ENCODE results near the gene ROPN1L.
"Not testable (repeated sequence)": the region's sequence is repeated elsewhere in the genome, so short reads cannot be mapped to it uniquely, and the experiment has no call there.

The ROPN1L gene

GRCh38 chr5:10480237-10480985 lies 38.7 kb downstream of the ROPN1L start:
- DNase-seq = no peak

- DNase-seq = no peak
Measured at GRCh38 chr5:10481241-10481935, 39.7 kb downstream of the ROPN1L start.

DNA sequence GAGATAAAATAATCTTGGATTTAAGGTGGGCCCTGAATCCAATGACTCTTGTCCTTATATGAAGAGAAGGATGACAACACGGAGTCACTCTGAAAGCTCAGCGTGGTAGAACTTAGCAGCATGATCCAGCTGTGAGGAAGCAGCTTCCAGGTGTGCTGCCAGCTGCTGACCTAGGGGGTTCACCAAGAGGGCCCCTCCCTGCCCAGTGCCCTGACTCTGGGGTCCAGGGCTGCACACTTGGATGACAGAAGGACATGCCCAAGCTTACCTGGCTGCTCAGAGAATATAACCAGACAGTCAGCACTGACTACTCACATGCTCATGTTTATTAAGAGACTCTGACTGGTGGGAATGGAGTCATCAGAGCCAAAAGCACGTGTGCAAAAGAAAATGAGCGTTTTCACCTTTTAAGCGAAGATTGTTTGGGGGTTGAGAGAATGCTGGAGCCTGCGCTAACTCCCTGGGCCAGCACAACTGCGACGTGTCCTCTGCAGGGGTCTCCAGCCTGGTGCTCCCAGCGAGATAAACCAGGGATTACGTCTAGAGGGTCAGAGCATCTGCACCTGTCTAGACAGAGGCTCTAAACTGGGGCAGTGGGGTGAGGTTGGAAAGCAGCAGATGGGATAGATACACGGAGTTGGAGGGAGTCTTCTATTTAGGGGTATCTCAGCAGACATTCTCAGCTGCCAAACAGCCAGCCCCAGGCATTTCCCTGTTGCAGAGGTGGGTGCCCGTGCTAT lies 41.3 kb downstream of the ROPN1L start:
- no peak for DNase-seq

DNA sequence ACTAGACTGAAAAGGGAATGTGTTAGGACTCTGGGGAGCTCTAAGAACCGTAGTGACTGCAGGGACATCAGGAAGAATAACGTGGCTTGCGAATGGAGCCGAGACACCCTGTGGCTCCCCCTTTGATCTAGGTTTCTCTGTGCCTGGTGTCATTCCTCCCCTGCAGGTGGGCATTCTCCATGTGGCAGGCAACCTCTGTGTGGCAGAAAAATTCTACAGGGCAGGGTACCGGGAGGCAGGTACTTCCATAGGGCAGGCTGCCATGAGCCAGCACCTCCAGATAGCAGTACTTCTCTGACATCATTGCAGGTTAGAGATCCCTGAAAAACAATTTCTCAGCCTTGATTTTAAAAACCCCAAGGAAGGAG lies 43.1 kb downstream of the ROPN1L start:
- DNase-seq = no peak

DNA sequence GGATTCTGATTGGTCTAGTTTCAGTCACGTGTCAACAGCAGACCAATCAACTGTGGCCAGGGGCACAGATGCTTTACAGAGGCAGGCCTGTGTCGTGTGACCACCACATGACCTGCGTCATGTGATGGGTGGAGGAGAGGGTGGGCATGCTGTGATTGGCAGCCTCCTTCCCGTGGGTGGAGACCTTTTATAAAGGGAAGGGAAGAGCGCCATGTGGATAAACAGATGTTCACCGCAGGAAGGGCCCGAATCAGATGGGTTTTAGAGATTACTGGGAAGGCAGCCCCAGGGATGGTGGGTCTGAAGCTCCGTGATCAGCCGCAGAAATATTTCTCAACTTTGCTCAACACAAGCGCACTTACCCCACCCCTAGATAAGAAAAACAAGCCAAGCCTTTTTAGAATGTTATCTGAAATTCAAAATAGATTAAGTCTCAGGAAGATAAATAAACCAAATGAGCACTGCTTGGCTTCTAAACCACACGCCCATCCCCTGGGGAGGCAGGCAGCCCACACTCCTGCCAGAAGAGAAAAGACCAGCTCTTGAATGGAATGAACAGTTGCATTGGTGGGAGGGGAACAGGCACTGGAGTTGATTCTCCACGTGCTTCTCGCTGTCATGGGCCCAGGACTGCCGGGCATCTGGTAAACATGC lies 43.6 kb downstream of the ROPN1L start:
- DNase-seq = no peak

DNA sequence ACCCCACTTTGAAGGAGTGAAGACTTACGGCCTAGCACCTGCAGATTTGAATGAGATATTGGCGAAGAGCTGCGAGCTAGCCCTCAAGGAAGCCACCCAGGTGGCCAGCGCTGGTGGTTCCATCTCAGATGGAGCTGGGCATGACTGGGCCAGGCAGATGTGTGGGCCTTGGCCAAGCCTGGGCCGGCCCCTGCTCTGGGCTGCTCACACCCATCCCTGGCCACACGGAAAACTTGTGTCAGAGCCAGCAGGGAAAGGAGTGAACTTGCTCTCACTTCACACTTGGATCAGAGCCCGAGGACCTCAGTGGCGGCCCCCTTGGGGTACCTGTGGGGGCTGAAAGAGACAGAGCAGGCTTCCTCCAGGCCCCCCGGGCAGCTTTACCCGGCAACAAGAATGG lies 44.2 kb downstream of the ROPN1L start:
- DNase-seq = no peak

DNA sequence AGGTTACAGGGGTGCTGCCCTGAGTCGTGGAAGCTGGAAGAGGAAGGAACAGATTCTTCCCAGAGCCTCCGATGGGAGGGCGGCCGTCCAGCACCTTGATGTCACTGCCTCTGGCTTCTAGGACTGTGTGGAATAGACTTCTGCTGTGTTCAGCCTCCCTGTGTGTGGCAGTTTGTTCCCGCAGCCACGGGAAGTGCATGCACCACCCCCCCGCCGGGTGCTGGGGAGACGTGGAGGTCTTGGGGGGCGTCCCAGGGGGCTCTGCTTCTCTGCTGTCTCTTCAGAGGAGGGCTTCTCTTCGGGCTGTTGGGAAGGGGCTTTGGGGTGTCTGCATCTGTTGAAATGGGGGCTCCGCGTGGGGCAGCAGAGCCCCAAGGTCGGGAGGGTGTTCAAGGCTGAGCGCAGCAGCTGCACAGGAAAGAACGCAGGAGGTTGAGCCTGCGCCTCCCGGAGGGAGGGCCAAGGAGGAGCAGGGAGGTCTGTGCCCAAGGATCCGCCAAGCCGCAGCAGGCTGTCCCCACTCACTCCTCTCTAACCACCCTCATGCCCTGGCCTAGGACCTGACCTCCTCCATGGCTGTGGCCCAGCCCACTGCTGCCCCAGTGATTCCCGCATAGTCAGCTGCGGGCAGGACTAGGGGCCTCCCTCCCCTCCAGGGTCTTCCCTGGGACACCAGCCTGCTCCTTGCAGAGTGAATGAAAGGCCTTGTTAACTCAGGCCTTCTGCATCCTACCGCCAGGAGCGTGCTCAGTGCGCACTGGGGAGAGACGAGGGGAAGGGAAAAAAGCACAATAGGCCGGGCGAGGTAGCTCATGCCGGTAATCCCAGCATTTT lies 45.0 kb downstream of the ROPN1L start:
- DNase-seq = no peak

GRCh38 chr5:10488144-10488543 lies 46.5 kb downstream of the ROPN1L start:
- DNase-seq = no peak

GRCh38 chr5:10489810-10490426 lies 48.2 kb downstream of the ROPN1L start:
- no peak for DNase-seq

DNA sequence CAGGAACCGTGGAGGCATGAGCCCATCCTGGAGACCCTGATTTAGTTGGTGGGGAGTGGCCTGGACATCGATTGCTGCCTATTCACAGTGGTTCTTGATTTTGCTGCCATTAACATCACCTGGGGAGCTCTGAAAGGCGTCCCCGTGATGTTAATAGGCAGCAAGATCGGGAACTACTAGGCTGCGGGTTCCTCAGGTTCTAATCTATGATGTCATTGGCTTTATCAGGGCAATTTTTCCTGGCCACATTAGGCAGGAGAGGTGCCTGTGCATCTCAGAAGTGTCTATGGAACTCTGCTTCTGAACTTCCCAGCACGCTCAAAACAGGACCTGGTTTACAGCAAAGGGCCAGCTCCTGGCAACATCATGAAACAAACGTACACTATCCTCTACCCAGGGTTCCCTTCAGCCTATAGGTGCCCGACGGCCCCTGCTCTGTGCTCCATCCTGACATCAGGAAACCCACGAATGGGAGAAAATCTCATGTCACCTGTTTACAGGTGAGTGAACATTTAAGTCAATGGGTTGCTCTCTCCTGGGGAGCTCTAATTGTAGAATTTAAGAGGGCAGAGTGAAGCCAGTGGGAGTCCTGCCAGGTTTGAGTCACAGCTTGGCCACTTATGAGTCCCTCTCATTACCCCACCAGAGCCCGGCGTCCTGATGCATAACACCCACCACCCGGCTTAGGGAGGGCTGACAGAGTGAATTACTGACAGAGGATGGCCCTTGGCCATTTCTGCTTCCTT lies 49.4 kb downstream of the ROPN1L start:
- DNase-seq = peak; percentile 25

DNA sequence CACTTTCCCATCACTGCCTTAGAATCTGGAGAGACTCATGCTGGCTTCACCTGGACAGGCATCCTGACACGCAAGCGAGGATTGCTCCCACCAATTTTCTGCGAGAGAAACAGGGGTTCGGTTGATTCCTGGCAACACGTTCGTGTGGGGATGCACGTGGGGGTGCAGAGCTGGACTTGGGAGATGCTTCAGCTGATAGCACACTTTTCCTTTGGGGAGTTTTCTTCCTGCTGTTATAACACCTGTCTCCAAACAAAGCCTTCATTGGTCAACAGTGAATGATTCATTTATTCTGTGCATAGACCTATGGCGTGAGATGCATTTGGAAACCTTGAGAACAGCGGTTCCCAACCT lies 50.0 kb downstream of the ROPN1L start:
- DNase-seq = no peak

- DNase-seq = no peak
Measured at GRCh38 chr5:10493884-10494283, 52.2 kb downstream of the ROPN1L start.

- DNase-seq = not testable (repeated sequence)
Measured at GRCh38 chr5:10494497-10494896, 52.8 kb downstream of the ROPN1L start.

GRCh38 chr5:10497554-10497953 lies 55.9 kb downstream of the ROPN1L start:
- DNase-seq = no peak

DNA sequence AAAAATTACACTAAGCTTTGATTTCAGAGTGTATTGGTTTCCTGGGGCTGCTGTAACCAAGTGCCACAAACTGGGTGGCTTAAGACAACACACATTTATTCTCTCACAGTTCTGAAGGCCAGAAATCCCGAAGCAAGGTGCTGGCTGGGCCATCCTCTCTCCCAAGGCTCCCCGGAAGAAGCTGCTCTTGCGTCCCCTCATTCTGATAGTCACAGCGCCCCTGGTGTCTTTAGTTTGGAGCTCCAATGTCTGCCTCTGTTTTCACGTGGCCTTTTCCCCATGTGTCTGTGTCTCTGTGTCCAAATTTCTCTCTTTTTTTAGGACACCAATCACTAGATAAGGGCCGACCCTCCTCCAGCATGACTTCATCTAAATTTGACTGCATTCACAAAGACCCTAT lies 56.7 kb downstream of the ROPN1L start:
- DNase-seq = no peak

DNA sequence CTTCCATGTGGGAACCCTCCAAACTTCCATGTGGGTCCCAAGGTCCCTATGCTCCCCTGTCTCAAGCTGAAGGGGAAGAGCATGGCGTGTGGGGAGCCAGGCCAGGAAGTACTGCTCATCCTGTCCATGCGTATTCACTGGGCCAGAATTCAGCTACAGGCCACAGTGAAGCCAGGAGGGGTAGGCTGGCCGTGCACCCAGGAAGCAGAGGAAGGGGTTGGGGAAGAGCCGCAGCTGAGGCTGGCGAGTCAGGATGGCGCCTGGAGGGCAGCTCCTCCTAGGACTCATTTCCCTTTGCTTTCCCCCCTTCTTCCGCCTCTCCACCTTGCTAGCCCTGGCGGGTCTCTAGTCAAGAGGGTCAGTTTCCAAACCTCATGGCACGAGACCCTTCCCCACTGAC lies 57.4 kb downstream of the ROPN1L start:
- no peak for DNase-seq

DNA sequence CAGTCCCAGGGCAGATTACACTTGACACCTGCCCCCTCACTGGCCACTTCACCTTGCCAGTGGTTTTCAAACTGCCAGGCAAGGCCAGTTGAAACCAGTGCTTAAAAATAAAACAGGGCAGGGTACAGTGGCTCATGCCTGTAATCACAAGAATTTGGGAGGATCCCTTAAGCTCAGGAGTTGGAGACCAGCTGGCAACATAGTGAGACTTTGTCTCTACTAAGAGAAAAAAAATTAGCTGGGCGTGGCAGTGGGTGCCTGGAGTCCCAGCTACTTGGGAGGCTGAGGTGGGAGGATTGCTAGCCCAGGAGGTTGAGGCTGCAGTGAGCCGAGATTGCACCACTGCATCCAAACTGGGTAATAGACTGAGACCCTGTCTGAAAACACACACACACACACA lies 58.1 kb downstream of the ROPN1L start:
- DNase-seq = no peak

DNA sequence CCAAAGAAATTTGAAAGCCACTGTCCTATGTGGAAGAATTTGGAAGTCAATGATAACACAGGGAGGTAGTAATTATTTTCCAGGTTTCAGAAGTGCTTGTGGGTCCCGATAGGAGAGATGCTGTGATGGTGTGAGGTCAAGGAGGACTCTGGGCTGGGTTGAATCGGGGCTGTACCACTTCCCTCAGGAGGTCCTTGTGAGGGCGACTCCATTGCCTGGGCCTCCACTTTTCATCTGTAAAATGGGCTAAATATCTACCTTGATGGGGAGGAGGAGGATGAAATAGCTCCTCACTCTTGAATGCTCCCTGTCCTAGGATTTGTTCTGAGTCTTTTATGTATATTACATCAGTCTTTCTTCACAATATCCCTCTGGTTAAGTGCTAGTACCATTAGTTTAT lies 59.0 kb downstream of the ROPN1L start:
- no peak for DNase-seq

- DNase-seq = no peak
Measured at GRCh38 chr5:10501554-10502075, 59.9 kb downstream of the ROPN1L start.

- no peak for DNase-seq
Measured at GRCh38 chr5:10502130-10502529, 60.5 kb downstream of the ROPN1L start.

DNA sequence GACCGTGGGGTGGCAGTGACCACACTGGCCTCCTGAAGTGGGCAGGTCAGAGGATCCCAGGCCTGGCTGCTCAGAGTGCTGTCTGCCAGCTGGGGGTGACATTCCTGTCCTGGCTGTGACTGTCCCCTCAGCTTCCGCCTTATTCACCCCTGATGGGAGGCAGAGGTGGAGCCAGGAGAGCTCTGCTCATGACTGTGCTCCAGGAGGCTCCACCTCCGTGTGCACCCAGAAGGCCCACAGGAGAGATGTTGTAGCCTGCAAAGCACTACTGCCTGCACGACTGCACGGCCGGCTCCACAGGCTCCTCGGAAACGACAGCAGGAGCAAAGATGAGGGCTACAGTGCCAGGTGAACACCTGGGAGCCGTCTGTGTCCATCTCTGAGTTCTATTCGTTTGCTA lies 60.9 kb downstream of the ROPN1L start:
- no peak for DNase-seq

All from DMS79 (cell line).